COLO668 (cell line): ENCODE measurements around the gene MAP3K20.
"Not testable (repeated sequence)": the region's sequence is repeated elsewhere in the genome, so short reads cannot be mapped to it uniquely, and the experiment has no call there.

Source experiments
- DNase-seq: peaks from one replicate; lab custom pipeline; 2025; ENCODE audit not compliant: unreplicated experiment; lab: John Stamatoyannopoulos, UW

The MAP3K20 gene

DNA sequence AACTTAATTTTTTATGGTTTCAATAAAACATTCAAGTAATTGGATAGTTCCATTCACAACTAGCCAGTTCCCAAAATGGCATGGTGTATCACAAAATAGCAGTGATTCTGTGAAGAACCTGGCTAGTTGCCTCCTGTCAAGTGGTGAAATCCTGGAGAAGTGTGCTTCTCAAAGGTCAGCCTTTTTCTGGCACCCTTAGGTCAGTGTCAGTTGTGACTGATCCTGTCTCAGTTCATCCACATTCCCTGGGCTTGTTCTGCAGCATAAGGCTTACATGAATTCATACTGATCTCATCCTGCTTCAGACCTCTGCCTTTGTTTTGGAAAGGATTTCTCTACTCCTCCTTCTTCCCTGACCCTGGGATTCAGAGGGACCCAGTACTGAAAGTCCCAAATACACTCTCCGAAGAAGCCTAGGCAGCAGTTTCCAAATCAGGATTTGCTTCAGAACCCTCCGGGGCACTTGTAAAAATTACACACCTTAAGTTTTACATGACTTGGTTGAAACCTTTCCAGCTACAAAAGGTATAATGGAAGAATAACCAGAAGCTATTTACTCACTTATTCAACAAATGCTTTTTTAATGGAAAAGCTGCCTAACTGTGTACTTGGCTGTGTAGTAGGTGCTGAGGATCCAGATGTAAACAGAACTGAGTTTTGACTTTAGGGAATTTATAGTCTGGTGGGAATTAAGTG lies 11.0 kb downstream of the MAP3K20 start:
- DNase-seq = no peak

- DNase-seq = no peak
These were observed 11.6 kb downstream of the MAP3K20 start for GRCh38 chr2:173087214-173087581.

DNA sequence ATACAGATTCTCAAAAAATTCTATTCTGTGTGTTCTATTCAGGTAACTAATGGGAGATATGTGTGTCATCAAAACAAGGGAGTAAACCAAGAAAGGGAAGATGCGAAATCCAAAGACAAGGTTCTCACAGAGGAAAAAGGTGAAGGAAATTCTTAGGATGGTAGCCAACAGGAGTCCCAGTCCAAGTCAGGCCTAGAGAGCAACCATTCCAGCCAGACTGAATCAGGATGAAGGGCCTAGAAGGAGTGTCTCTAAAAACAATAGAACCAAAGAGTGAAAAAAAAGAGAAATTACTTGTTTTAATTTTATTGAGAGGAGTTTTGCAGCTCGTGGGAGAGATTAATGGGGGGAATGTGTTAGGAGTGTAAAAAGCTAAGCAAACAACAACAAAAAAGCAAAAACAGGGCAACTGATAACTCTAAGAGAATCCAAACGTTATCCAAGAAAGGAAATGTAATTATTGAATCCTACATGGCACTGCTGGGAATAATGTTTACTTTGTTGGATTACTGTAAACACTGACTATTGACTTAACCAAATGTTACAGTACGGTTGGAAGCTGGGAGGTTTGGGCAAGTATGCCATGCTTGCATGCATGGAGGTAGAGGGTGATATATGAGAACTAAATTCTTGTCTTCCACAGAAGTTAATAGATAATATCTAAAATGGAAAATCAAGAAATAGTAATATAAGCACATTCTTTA lies 12.3 kb downstream of the MAP3K20 start:
- no peak for DNase-seq

GRCh38 chr2:173090276-173090877 lies 14.7 kb downstream of the MAP3K20 start:
- DNase-seq = no peak

- DNase-seq = no peak
These were observed 15.5 kb downstream of the MAP3K20 start for GRCh38 chr2:173090973-173091660.

GRCh38 chr2:173091910-173092309 lies 16.3 kb downstream of the MAP3K20 start:
- DNase-seq = no peak

- no peak for DNase-seq
These were observed 17.3 kb downstream of the MAP3K20 start for GRCh38 chr2:173092844-173093402.

DNA sequence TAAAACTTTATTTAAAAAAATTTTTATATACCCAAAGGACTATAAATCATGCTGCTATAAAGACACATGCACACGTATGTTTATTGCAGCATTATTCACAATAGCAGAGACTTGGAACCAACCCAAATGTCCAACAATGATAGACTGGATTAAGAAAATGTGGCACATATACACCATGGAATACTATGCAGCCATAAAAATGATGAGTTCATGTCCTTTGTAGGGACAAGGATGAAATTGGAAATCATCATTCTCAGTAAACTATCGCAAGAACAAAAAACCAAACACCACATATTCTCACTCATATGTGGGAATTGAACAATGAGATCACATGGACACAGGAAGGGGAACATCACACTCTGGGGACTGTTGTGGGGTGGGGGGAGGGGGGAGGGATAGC lies 18.0 kb downstream of the MAP3K20 start:
- not testable (repeated sequence) for DNase-seq

GRCh38 chr2:173094731-173095130 lies 19.1 kb downstream of the MAP3K20 start:
- no peak for DNase-seq

- no peak for DNase-seq
These were observed 19.7 kb downstream of the MAP3K20 start for GRCh38 chr2:173095356-173095755.

GRCh38 chr2:173099271-173099670 lies 23.6 kb downstream of the MAP3K20 start:
- DNase-seq = no peak

GRCh38 chr2:173099804-173100203 lies 24.2 kb downstream of the MAP3K20 start:
- no peak for DNase-seq

GRCh38 chr2:173101687-173102086 lies 26.0 kb downstream of the MAP3K20 start:
- no peak for DNase-seq

DNA sequence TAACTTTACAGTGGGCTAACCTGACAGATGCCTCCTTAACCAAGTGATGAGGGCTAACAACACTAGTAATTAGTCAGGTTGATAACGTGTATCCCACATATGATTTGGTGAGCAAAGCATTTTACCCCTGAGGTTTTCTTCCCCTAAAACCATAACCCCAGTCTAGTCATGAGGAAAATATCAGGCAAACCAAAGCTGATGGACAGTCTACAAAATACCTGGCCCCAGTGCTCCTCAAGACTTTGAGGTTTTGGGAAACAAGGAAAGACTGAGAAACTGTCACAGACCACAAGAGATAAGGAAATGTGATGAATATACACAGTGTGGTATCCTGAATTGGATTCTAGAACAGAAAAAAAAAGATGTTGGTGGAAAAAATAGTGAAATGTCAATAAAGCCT lies 28.5 kb downstream of the MAP3K20 start:
- DNase-seq = no peak

DNA sequence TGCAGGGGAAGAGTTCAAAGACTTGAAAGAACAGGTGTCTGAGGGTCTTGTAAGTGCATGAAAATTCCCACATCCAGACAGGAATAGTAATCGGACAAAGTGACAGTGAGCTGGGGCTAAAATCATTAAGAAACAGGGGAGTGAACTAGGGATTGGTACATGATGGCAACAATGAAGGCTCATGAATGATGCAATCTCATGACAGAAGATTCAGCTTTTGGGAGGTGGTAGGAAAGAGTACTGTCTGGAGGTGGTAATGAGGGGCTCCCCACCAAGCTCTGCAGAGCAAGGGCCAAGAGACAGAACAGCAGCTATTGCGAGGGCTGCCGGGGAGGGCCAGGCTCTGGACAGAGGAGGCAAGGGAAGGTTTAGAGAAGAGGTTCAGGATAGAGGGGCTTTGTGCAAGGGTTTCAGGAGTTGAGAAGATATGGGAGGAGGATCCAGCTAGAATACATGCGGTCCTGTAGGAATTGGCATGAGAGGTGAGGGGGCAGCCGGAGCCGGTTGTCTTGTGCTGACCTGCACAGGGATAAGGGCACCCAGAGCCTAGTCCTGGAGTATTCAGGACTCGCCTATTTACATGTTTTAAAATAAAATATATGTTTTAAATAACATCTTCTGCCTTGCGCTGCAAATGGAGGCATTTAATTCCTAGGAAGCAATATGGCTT lies 31.4 kb downstream of the MAP3K20 start:
- no peak for DNase-seq

DNA sequence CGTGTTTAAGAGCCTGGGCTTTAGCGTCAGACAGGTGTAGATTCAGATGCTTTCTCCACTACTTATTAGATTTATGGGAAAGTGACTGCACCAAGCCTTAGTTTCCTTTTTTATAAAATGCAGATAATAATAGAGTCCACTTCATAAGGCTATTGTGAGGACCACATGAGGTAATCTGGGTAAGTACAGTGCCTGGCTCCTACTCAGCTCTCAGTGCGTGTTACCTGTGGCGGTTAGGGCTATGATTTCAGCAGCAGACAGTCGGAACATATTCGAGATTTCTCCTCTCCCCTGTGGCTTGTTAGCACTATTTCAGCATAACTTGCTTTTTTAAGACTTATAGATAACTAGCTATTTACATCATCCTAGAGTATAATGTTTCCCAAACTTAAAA lies 32.0 kb downstream of the MAP3K20 start:
- no peak for DNase-seq

DNA sequence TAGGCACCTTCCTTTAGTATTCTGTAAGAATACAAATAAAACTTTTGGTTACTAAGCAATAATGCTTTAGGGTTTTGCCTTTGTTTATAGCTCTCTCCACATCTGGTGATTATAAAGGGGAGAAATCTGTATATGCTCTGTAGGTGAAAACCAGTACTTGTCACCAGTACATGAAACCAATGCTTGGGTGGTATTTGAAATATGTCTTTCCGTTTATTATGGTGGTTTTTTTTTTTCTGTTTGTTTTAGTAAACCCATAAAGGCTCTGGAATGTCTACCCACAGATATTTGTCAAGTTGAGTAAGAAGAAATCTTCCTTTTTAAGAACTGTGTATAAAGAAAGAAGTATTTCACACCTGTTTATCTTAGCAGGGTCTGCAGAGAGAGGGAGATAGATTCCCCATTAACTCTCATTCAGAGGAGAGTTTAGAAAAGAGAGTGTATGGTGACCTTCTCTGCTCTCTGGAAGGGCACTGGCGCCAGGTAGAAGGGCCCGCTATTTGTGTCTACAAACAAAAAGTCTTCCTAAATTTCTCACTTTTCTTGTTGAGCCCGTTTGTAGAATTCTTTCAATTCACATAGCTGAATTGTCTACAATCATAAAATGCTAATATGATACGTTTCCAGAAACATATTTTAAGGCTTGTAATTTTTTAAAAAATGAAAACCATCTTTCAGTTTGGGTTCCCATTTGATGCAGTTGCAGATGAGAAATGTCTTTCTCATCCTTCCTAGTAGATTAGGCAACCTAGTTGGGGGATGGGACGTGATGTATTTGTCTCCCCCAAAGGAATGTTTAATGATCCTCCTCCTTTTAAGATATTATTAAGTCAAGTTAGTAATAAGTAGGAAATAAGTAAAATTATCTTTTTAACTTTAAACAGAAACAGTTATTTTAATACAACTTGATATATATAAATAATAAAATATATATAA lies 33.9 kb downstream of the MAP3K20 start:
- no peak for DNase-seq

- no peak for DNase-seq
These were observed 42.0 kb downstream of the MAP3K20 start for GRCh38 chr2:173117678-173118077.

DNA sequence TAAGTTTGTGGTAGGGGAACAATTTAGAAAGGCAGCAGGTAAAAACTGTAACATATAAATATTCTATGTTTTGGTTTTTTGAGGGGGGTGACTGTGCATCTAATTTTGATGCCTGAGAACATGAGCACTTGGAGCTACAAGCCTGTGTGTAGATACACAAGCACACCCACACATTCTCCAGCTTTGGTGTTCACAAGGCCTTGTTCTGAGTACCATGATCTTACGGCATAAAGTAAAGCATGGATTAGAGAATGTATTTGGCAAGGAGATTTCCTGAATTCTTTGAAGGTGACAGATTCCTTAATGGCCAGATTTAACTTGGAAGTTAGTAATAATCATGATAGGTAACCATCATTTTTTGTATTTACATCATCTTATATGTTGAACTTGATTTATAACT lies 42.7 kb downstream of the MAP3K20 start:
- no peak for DNase-seq
